ENCODE results near the gene EGFL8.
"Not testable (repeated sequence)": the region's sequence is repeated elsewhere in the genome, so short reads cannot be mapped to it uniquely, and the experiment has no call there.

Gene EGFL8

GRCh38 chr6:32184084-32184640, 19.8 kb downstream of the EGFL8 start, which contains the start of gene AGER:
Gene AGER, minus strand, starts transcription at chr6:32184253. Its CDS starts 31 bp downstream, at chr6:32184222.
- in situ Hi-C loops (cut with HindIII; ENCODE audit: low pct_ligation_motif_present, low sequenced_read_pairs) = loop anchor here (10.0 kb wide), 1 partner anchor 59 kb away; the partner anchor contains the start of gene ATF6B
- no peak for DNase-seq
- Histone ChIP-seq H3K36me3 (replicated peaks) (peaks cover 50% of the 10 kb centered on the region), H3K27ac (no peak within 1 kb of the TSS), H3K4me3 (ENCODE audit: low read depth, low read length) (no peak within 1 kb of the TSS), H3K27me3 (replicated peaks) (no peaks in the 10 kb centered on the region)
- no peak for TF ChIP-seq CTCF (IDR thresholded peaks at IDR 0.05; ENCODE audit: low read depth, low read length, missing control alignments)

- not testable (repeated sequence) for H3K27ac ChIP-seq; H3K4me3 ChIP-seq (ENCODE audit: low read depth, low read length); H3K27me3 ChIP-seq (replicated peaks)
- in situ Hi-C loops (cut with HindIII; ENCODE audit: low pct_ligation_motif_present, low sequenced_read_pairs) = loop anchor here (10.0 kb wide), 1 partner anchor 61 kb away; the partner anchor contains the start of gene ATF6B
- H3K36me3 ChIP-seq (replicated peaks) = peaks cover 46% of the 10 kb centered on the region
- peak; percentile 88 for DNase-seq
These were observed 21.3 kb downstream of the EGFL8 start for GRCh38 chr6:32185681-32186131.

- not testable (repeated sequence) for H3K27me3 ChIP-seq (replicated peaks); H3K27ac ChIP-seq; DNase-seq; H3K4me3 ChIP-seq (ENCODE audit: low read depth, low read length)
- peaks cover 46% of the 10 kb centered on the region for H3K36me3 ChIP-seq (replicated peaks)
- in situ Hi-C loops (cut with HindIII; ENCODE audit: low pct_ligation_motif_present, low sequenced_read_pairs) = loop anchor here (10.0 kb wide), 1 partner anchor 61 kb away; the partner anchor contains the start of gene ATF6B
These were observed 21.9 kb downstream of the EGFL8 start for GRCh38 chr6:32186151-32186840.

GRCh38 chr6:32187009-32187709, 22.8 kb downstream of the EGFL8 start:
- H3K27ac ChIP-seq = no peak overlapping the region
- H3K36me3 ChIP-seq (replicated peaks) = peaks cover 43% of the 10 kb centered on the region

GRCh38 chr6:32187725-32188380, 23.5 kb downstream of the EGFL8 start:
- H3K27ac ChIP-seq; H3K27me3 ChIP-seq (replicated peaks); DNase-seq: not testable (repeated sequence)
- peaks cover 36% of the 10 kb centered on the region for H3K36me3 ChIP-seq (replicated peaks)
- in situ Hi-C loops (cut with HindIII; ENCODE audit: low pct_ligation_motif_present, low sequenced_read_pairs) = loop anchor here (10.0 kb wide), 1 partner anchor 63 kb away; the partner anchor contains the start of gene ATF6B
- peak overlapping the region; percentile 27 for H3K4me3 ChIP-seq (ENCODE audit: low read depth, low read length)

More at GRCh38 chr6:32187009-32187709, 22.8 kb downstream of the EGFL8 start:
- in situ Hi-C loops (cut with HindIII; ENCODE audit: low pct_ligation_motif_present, low sequenced_read_pairs) = loop anchor here (10.0 kb wide), 1 partner anchor 62 kb away; the partner anchor contains the start of gene ATF6B
- DNase-seq = no peak
- no peak for TF ChIP-seq CTCF (IDR thresholded peaks at IDR 0.05; ENCODE audit: low read depth, low read length, missing control alignments)
- Histone ChIP-seq H3K27me3 (replicated peaks) (no peaks in the 10 kb centered on the region), H3K4me3 (ENCODE audit: low read depth, low read length) (no peak overlapping the region)

GRCh38 chr6:32188381-32189068, 24.1 kb downstream of the EGFL8 start:
- no peak for TF ChIP-seq CTCF (IDR thresholded peaks at IDR 0.05; ENCODE audit: low read depth, low read length, missing control alignments)
- DNase-seq = peak; percentile 14
- in situ Hi-C loops (cut with HindIII; ENCODE audit: low pct_ligation_motif_present, low sequenced_read_pairs) = loop anchor here (10.0 kb wide), 1 partner anchor 64 kb away; the partner anchor contains the start of gene ATF6B
- Histone ChIP-seq H3K27me3 (replicated peaks) (no peaks in the 10 kb centered on the region), H3K36me3 (replicated peaks) (peaks cover 29% of the 10 kb centered on the region), H3K27ac (peak overlapping the region; percentile 65), H3K4me3 (ENCODE audit: low read depth, low read length) (peak overlapping the region; percentile 67)
